Fibroblast of lung (primary cell): ENCODE data around the gene TNFAIP2. TPM values are rescaled to one million over a fixed set of nuclear protein-coding genes. Genes with fewer than 3 reads are reported as not detected.
"Not testable (repeated sequence)": the region's sequence is repeated elsewhere in the genome, so short reads cannot be mapped to it uniquely, and the experiment has no call there.

Source experiments
- DNase-seq, 2 donors: peaks; one replicate each; pipeline versions ENCODE4 v3.0.0 to v3.0.0-alpha.2; 2010; ENCODE audit warnings: low read depth in 2 of 2
- H2AFZ ChIP-seq: 2 replicates; pipeline ENCODE4 v1.5.1; 2012; ENCODE audit warnings: low read length, control low read depth, inconsistent platforms
- H3K27ac ChIP-seq: 2 replicates; pipeline ENCODE4 v1.5.1; 2011; ENCODE audit warnings: low read length, control low read depth; ENCODE audit not compliant: insufficient read depth
- H3K27me3 ChIP-seq: 2 replicates; pipeline ENCODE4 v1.5.1; 2011; ENCODE audit warnings: mild to moderate bottlenecking, low read length; ENCODE audit not compliant: control insufficient read depth, insufficient read depth
- H3K36me3 ChIP-seq: 2 replicates; pipeline ENCODE4 v1.5.1; 2011; ENCODE audit warnings: low read length; ENCODE audit not compliant: control insufficient read depth, insufficient read depth
- H3K4me1 ChIP-seq: 2 replicates; pipeline ENCODE4 v1.5.1; 2011; ENCODE audit warnings: low read length; ENCODE audit not compliant: control insufficient read depth, insufficient read depth; ENCODE audit errors: extremely low read depth
- H3K4me2 ChIP-seq: 2 replicates; pipeline ENCODE4 v1.5.1; 2011; ENCODE audit warnings: low read length, control low read depth; ENCODE audit not compliant: insufficient read depth; ENCODE audit errors: extremely low read depth
- H3K4me3 ChIP-seq, 4 experiments: fragments of 200-600 bp in 1 of 4; sonication (generic) in 1 of 4; replicated peaks in 1 of 4; 2 replicates each; pipeline ENCODE4 v1.5.1; 2011 to 2016; ENCODE audit warnings: low read length in 4 of 4, low read depth in 3 of 4, mild to moderate bottlenecking in 3 of 4, control low read depth in 2 of 4, inconsistent platforms in 1 of 4, mixed read lengths in 1 of 4; ENCODE audit not compliant: insufficient read depth in 1 of 4; ENCODE audit errors: control extremely low read depth in 1 of 4
- H3K79me2 ChIP-seq: 2 replicates; pipeline ENCODE4 v1.5.1; 2012; ENCODE audit warnings: mild to moderate bottlenecking, low read length, inconsistent platforms; ENCODE audit not compliant: control insufficient read depth, insufficient read depth
- H3K9ac ChIP-seq: 2 replicates; pipeline ENCODE4 v1.5.1; 2011; ENCODE audit warnings: mild to moderate bottlenecking, low read length, control low read depth; ENCODE audit not compliant: insufficient read depth
- H3K9me3 ChIP-seq: 2 replicates; pipeline ENCODE4 v1.5.1; 2012; ENCODE audit warnings: low read depth, low read length; ENCODE audit not compliant: control insufficient read depth, insufficient read depth
- H4K20me1 ChIP-seq: 2 replicates; pipeline ENCODE4 v1.5.1; 2011; ENCODE audit warnings: low read length; ENCODE audit not compliant: control insufficient read depth, insufficient read depth; ENCODE audit errors: extremely low read depth
- CTCF ChIP-seq, 2 donors: IDR thresholded peaks in 1 of 2; conservative IDR thresholded peaks in 1 of 2; 1 replicate in 1 of 2; 2 replicates in 1 of 2; pipeline ENCODE4 v1.5.1; 2011 to 2012; ENCODE audit warnings: low read length in 2 of 2, control low read depth in 1 of 2, inconsistent platforms in 1 of 2, low read depth in 1 of 2, mild to moderate bottlenecking in 1 of 2
- EZH2 ChIP-seq: IDR thresholded peaks from 2 replicates; pipeline ENCODE4 v1.5.1; 2012; ENCODE audit warnings: low read length, control low read depth, mild to moderate bottlenecking; ENCODE audit errors: missing control alignments
- polyA plus RNA-seq, 2 donors: library from polyadenylated mRNA; depleted of rRNA in 1 of 2; stranded (reverse) in 1 of 2; unstranded in 1 of 2; fragments of >200 nt; gene quantifications; 2 replicates each; pipeline ENCODE4 v1.2.1, GENCODE V29; 2011 to 2012; ENCODE audit warnings: missing spikeins in 1 of 2
- total RNA-seq: library from RNA; depleted of rRNA; stranded (reverse); fragments of >200 nt; gene quantifications from 2 replicates; pipeline ENCODE4 v1.2.1, GENCODE V29; 2014

The TNFAIP2 gene
- total and polyA plus RNA-seq, 2 donors (not counting 1 experiment from before 2014, with no cell fraction given): 71.5 to 139 TPM

- H3K4me3 ChIP-seq: no peak overlapping the region
- no peak overlapping the region for H3K9ac ChIP-seq
- no peaks in the 10 kb centered on the region for H3K27me3 ChIP-seq
- TF ChIP-seq CTCF (conservative IDR thresholded peaks at IDR 0.05 in 1 of 2, IDR thresholded peaks at IDR 0.05 in 1 of 2; ENCODE audit: low read depth in 1 of 2, low read length in 2 of 2) (no peak), EZH2 (no peak)
- no peaks in the 10 kb centered on the region for H4K20me1 ChIP-seq
- peaks cover 15% of the 10 kb centered on the region for H3K4me1 ChIP-seq
- H2AFZ ChIP-seq: no peak overlapping the region
- H3K4me2 ChIP-seq: no peak overlapping the region
- DNase-seq: no peak
- H3K27ac ChIP-seq: no peak overlapping the region
- H3K9me3 ChIP-seq: no peaks in the 10 kb centered on the region
- H3K36me3 ChIP-seq: no peaks in the 10 kb centered on the region
- H3K79me2 ChIP-seq: no peaks in the 10 kb centered on the region
These were observed 6.6 kb upstream of the TNFAIP2 start for GRCh38 chr14:103116636-103117035.

DNA sequence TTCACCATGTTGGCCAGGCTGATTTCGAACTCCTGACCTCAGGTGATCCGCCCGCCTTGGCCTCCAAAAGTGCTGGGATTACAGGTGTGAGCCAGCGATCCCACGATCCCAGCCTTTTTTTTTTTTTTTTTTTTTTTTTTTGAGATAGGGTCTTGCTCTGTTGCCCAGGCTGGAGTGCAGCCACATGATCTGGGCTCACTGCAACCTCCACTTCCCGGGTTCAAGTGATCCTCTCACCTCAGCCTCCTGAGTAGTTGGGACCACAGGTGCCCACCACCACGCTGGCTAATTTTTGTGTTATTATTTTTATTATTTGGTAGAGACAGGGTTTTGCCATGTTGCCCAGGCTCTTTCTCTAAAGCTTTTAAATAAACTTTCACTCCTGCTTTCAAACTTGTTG, 5.8 kb upstream of the TNFAIP2 start:
- peaks cover 18% of the 10 kb centered on the region for H3K4me1 ChIP-seq
- H3K4me3 ChIP-seq, H3K27ac ChIP-seq, H3K9me3 ChIP-seq, H3K4me2 ChIP-seq, H3K9ac ChIP-seq, H3K27me3 ChIP-seq, DNase-seq, H4K20me1 ChIP-seq, H3K36me3 ChIP-seq, H3K79me2 ChIP-seq, H2AFZ ChIP-seq: not testable (repeated sequence)

- Histone ChIP-seq H3K4me1 (peaks cover 22% of the 10 kb centered on the region), H3K9me3 (no peaks in the 10 kb centered on the region), H2AFZ (peak overlapping the region; percentile 29), H3K36me3 (no peaks in the 10 kb centered on the region), H3K4me2 (no peak overlapping the region), H3K27ac (no peak overlapping the region), H3K79me2 (no peaks in the 10 kb centered on the region), H3K27me3 (no peaks in the 10 kb centered on the region), H3K9ac (no peak overlapping the region), H3K4me3 (no peak overlapping the region), H4K20me1 (no peaks in the 10 kb centered on the region)
- peak in 1 of 2 donors; percentile 64 for DNase-seq
- no peak for TF ChIP-seq CTCF (conservative IDR thresholded peaks at IDR 0.05 in 1 of 2, IDR thresholded peaks at IDR 0.05 in 1 of 2; ENCODE audit: low read depth in 1 of 2, low read length in 2 of 2)
- TF ChIP-seq EZH2: no peak
These were observed 5.1 kb upstream of the TNFAIP2 start for GRCh38 chr14:103118018-103118662.
